HG03139 (cell line): ENCODE measurements around the gene KIAA1755.

Source experiments
- ATAC-seq: cut with Tn5 transposase; IDR thresholded peaks from one replicate; pipeline ENCODE4 v1.9.1; 2021; ENCODE audit not compliant: unreplicated experiment

Gene KIAA1755, protein sequence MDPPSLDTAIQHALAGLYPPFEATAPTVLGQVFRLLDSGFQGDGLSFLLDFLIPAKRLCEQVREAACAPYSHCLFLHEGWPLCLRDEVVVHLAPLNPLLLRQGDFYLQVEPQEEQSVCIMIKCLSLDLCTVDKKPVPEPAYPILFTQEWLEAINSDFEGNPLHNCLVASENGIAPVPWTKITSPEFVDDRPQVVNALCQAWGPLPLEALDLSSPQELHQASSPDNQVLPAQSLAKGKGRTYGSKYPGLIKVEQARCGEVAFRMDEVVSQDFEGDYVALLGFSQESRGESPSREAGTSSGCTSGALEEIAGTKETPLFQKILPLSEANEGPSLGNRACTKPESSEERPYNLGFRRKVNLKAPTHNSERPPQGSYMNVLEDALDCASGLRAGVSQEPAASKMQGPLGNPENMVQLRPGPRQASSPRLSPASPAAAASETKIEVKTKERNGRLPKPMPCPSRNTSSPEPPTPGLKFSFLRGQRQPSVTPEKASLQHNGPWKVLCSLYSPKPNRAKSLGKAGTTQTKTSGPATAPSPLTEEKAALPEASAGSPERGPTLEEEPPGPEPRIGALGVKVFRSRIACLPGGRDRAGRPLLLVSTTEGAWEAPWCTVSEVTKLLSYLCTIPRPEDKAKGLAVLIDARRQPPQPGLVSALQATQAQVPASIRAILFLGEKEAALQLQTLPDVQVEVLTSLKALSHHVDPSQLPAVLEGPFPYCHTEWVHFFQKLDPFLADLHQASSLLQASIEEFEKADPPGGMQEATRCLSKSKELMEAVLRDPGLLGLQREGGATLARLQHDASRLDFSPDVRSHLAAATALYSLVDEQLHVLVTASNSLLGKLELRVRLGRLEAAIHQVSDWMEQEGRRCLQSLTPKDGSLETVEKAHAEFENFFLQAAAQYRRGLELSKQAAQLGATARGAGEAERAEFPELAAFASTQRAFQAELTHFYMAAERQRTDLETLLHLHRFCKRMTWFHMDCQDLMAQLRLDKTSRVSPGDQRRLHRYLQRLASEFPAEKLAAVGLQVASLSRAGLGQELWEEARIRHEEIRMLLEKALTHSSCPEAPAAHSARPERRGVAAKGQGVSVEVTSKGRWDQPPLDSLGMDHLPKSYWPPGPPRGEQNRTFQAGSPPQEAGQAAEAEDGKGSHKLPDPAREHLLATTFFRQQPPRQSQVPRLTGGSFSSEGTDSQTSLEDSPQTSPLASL

GRCh38 chr20:38260378-38261053 is at the start of gene KIAA1755:
KIAA1755 (minus strand) TSS chr20:38260735; CDS start chr20:38260500, 235 bp downstream.
- ATAC-seq: no peak

DNA sequence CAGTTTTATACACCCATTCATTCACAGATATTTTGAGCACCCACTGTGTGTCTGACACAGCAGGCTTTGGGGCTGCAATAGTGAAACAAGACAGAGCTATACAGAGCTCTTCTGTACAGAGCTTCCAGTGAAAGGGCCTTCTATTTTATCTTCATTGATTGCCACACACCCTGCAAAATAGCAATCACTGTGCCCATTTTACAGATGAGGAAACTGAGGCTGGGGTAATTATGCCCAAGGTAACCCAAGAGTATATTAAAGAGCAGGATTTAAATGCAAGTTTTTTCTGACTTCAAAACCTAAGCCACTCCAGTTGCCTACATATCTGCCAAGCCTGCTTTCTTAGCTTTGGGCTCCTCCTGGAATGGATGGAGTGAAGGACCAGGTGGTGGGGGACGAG is 47.9 kb upstream of the KIAA1755 start:
- ATAC-seq: no peak

GRCh38 chr20:38308047-38308438 is 47.5 kb upstream of the KIAA1755 start:
- ATAC-seq: no peak

GRCh38 chr20:38307371-38308046 is 47.0 kb upstream of the KIAA1755 start:
- no peak for ATAC-seq

DNA sequence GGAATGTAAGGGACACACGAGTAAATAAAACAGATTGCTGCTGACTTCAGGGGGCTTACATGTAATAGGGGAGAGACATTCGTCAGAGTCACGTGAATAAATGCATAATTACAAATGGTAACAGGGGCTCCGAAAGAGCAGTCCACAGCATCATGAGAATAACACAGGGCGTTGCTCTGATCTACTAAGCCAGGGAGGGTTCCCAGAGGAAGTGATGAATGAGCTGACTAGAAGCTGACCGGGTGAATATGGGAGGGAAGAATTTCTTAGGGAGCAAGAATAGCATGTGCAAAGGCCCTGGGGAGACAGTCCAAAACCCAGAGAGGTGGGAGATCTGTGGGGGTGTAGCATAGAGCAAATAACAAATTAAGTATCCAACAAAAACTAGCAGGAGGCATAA is 45.8 kb upstream of the KIAA1755 start:
- ATAC-seq: no peak

GRCh38 chr20:38305541-38305940 is 45.0 kb upstream of the KIAA1755 start:
- ATAC-seq: no peak

- ATAC-seq: no peak
These were observed 44.4 kb upstream of the KIAA1755 start for GRCh38 chr20:38304845-38305447.

DNA sequence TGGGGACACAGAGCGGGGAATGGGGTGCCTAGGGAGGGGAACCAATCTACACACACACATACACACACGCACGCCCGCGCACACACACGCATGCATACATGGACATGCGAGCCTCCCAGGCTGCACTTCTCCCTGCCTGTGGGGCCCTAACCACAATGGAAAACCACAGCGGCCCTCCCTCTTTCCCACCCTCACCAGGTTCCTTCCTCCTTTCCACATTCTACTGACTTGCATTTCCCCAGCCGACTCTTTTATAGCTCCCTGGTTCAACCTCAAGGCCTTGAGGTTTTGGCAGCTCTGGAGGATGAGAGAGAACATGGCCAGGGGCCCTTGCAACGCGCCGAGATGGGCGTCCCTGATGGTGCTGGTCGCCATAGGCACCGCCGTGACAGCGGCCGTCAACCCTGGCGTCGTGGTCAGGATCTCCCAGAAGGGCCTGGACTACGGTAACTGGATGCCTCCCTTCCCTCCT is 43.4 kb upstream of the KIAA1755 start, which contains the start of gene BPI:
BPI (plus strand) TSS at position 249 of the 472 bp plus-strand sequence; CDS start at position 317, 68 bp downstream.
- ATAC-seq: no peak

DNA sequence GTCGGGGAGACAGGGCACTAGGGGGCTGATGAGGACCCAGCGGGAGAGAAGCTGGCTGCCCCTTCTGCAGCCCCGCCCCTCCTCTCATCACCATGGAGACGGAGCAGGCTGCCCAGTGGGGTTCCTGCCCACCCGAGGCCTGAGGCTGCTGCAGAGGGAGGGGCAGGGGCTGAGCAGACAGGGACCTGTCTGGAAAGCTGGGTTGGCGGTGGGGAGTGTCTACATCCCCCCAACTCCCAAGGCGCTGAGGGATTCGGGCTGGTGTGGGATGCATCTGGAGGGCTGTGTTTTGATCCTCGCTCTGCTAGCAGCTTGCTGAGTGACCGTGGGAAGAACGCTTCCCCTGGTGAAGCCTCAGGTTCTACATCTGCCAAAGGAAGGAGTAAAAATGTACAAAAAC is 42.3 kb upstream of the KIAA1755 start:
- no peak for ATAC-seq

DNA sequence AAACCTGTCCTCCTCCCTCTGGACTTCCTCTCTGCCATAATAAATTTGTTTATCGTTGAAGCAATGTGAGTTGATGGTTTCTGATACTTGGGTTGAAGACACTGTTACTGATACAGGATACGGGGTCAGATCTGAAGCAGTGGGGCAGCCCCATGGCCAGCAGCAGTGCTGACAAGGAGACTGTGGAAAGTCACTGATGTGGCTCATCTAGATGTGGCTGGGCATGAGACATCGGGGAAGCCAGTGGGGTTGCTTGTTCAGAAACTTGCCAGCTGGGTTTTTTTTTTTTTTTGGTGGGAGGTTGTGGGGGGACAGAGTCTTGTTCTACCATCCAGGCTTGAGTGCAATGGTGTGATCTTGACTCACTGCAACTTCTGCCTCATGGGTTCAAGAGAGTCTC is 40.8 kb upstream of the KIAA1755 start:
- ATAC-seq: no peak

DNA sequence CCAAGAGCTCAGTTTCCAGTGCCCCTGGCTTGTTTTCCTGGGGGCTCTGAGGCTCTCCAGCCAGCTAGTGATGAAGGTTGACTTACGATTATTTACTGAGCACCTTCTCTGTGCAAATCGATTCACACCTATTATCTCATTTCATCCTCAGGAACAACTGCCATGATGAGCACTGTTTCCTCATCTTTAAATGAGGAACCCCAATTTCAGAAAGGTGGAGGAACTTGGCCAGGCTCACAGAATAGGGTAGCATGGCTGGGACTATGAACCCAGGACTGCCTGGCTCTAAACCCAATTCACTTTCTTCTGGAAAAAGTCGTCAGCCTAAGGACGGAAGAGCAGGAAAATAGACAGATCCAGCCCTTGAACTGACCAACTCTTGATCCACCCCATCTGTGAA is 39.9 kb upstream of the KIAA1755 start:
- no peak for ATAC-seq

GRCh38 chr20:38299963-38300362 is 39.4 kb upstream of the KIAA1755 start:
- no peak for ATAC-seq

- ATAC-seq: no peak
These were observed 38.3 kb upstream of the KIAA1755 start for GRCh38 chr20:38298768-38299288.

DNA sequence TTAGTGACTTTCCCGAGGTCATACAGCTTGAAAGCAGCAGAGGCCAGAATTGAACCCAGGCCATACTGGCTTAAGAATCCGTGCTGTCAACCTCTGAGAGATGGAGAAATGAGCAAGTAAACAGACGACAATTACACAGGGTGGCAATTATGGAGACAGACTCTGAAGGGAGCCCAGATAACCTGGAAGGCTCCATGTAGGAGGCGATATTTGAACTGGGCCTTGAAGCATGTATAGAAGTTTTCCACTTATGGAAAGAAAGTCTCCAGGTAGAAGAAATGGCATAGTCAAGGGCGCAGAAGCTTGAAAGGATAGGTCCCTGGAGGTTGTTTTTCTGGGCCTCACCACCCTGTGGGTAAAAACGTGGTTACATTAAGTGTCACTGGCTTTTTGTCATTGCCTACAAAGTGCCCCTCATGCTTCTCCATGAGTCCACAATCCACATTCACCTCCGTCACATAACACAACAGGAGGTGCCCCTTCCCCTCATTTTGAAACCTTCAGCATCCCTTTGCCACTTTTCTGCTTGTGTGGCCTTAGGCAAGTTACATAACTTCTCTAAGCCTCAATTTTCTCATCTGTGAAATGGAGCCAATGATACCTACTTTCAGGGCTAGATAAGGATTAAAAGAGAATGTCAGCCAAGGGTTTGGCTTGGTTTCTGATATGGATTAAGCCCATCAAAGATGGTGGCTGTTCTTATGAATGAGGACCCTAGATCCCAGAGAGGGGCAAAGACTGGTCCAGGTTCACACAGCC is 37.6 kb upstream of the KIAA1755 start:
- ATAC-seq: no peak

DNA sequence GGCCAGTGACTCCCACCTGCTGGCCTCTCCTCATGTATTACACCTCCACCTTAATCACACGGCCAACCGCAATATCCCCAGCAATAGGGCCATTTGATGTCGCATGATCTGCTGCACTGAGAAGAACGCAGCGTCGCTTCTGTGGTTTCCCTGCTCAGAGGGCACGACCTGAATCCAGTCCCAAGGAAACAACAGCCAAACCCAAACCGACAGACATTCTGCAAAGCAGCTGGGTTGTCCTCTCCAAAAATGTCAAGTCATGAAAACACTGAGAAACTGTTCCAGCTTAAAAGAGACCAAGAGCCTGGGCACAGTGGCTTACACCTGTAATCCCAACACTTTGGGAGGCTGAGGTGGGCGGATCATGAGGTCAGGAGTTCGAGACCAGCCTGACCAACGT is 35.9 kb upstream of the KIAA1755 start:
- no peak for ATAC-seq

DNA sequence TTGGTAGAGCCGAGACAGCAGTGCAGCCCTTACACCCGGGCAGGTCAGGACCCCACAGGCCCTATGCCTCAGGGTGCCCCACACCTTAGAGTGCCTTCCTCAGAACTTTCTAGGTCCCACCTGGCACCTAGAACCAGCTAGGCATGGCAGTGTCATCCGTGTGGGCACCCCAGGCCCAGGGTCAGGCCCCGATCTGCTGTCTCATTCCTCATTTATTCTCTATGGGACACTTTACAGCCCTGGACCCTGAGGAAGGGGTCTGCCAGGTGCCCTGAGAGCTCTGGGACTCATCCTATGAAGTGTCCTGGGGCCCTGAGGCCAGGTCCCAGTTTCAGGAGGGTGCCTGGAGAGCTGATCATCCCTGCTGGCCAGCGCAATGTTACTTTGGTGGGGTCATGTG is 35.3 kb upstream of the KIAA1755 start:
- ATAC-seq: no peak

DNA sequence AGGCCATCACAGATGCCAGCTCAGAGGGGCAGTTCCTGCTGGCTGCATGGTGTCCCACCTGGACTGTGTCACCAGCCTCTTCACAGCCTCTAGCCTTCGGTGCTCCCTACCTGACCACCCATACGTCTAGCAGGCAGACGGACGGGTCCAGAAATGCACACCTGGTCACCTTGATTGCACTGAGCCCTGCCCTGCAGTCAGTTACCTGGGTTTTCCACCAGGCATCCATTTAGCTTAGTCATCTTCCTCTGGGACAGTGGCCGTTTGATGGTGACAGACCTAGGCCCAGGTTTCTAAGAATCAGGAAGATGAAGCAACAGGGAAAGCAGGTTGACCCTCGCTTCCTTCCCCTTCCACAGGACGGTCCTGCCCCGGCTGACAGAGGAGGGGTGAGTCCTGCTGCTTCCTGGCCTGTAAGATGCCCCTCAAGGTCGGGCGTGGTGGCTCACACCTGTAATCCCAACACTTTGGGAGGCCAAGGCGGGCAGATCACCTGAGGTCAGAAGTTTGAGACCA is 33.6 kb upstream of the KIAA1755 start:
- ATAC-seq: no peak

DNA sequence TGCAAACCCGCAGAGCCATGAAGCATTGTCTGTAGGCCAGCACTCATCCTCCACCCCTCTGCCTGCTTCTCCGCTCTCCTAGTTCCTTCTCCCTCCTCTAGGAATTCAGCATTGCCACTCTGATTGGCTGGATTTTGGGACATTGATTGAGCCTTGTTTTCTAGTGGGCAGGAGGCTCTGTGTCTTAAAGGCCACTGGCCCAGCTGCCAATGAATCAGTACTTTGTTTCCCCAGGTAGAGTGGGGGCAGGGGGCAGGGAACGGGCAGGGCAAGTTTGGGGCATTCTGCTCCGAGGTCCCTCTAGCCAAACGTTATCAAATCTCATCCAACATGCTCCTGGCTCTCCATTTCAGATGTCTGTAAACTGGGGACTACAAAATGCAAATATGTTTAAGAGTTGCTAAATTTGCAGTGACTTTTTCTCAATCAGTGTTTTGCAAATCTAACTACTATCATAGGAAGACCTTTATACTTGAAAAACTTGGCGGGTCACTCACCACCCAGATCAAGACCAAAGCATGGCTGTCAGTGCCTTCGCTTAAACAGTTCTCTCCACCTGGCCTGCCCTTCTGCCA is 33.0 kb upstream of the KIAA1755 start:
- no peak for ATAC-seq
